Naive B cell (primary cell): ENCODE results near the gene RNF225. TPM values are rescaled to one million over a fixed set of nuclear protein-coding genes. Genes with fewer than 3 reads are reported as not detected.
"Not testable (repeated sequence)": the region's sequence is repeated elsewhere in the genome, so short reads cannot be mapped to it uniquely, and the experiment has no call there.

ENCODE experiments used
- ATAC-seq, 2 donors: fragments of 150-1000 bp; cut with Tn5 transposase; 2 replicates each; pipeline ENCODE4 v1.10.0; 2021; ENCODE audit warnings: low read depth in 2 of 2, mild to moderate bottlenecking in 2 of 2, moderate library complexity in 2 of 2
- DNase-seq: peaks from one replicate; pipeline ENCODE4 v3.0.0; 2022
- H3K27ac Mint-ChIP-seq, 6 donors: one replicate each; pipeline ENCODE4 v1.8.0; 2020 to 2022; ENCODE audit warnings: mild to moderate bottlenecking in 6 of 6, mixed read lengths in 6 of 6, moderate library complexity in 5 of 6, inconsistent platforms in 2 of 6
- H3K27me3 Mint-ChIP-seq, 3 donors: one replicate each; pipeline ENCODE4 v1.8.0; 2021 to 2022; ENCODE audit warnings: mixed read lengths in 3 of 3, mild to moderate bottlenecking in 1 of 3
- H3K36me3 Mint-ChIP-seq, 2 donors: one replicate each; pipeline ENCODE4 v1.8.0; 2020 to 2022; ENCODE audit warnings: mixed read lengths in 2 of 2, inconsistent platforms in 1 of 2, mild to moderate bottlenecking in 1 of 2
- H3K4me1 Mint-ChIP-seq, 3 donors: one replicate each; pipeline ENCODE4 v1.8.0; 2020 to 2022; ENCODE audit warnings: mixed read lengths in 3 of 3, inconsistent platforms in 1 of 3, mild to moderate bottlenecking in 1 of 3, moderate library complexity in 1 of 3
- H3K4me3 Mint-ChIP-seq, 8 donors: one replicate each; pipeline ENCODE4 v1.8.0; 2020 to 2022; ENCODE audit warnings: mild to moderate bottlenecking in 8 of 8, mixed read lengths in 8 of 8, moderate library complexity in 8 of 8, inconsistent platforms in 2 of 8
- H3K9me3 Mint-ChIP-seq, 7 donors: one replicate each; pipeline ENCODE4 v1.8.0; 2020 to 2022; ENCODE audit warnings: mixed read lengths in 7 of 7, mild to moderate bottlenecking in 5 of 7, inconsistent platforms in 2 of 7, moderate library complexity in 1 of 7
- polyA plus RNA-seq, 6 donors: library from polyadenylated mRNA; unstranded; fragments of 300-500 nt; fragmentation: Illumina TruSeq; gene quantifications; one replicate each; pipeline ENCODE4 v1.2.3, GENCODE V29; 2021; ENCODE audit warnings: low read depth in 6 of 6

Gene RNF225
- polyA plus RNA-seq, 6 donors from 2014 or later, result not detected

- Mint-ChIP-seq H3K4me3 (peak overlapping the region in 7 of 8 donors; percentile 42 to 93 (median 62)), H3K9me3 (no peaks in the 10 kb centered on the region), H3K4me1 (peaks cover 13 to 19% (median 16%) of the 10 kb centered on the region in 3 donors), H3K36me3 (peaks cover under 1 to 2% of the 10 kb centered on the region in 2 donors), H3K27me3 (peaks cover 6 to 34% (median 23%) of the 10 kb centered on the region in 3 donors), H3K27ac (no peak overlapping the region)
- DNase-seq, result no peak
- ATAC-seq, result no peak
Measured at GRCh38 chr19:58399903-58400302, 4.4 kb downstream of the RNF225 start.

DNA sequence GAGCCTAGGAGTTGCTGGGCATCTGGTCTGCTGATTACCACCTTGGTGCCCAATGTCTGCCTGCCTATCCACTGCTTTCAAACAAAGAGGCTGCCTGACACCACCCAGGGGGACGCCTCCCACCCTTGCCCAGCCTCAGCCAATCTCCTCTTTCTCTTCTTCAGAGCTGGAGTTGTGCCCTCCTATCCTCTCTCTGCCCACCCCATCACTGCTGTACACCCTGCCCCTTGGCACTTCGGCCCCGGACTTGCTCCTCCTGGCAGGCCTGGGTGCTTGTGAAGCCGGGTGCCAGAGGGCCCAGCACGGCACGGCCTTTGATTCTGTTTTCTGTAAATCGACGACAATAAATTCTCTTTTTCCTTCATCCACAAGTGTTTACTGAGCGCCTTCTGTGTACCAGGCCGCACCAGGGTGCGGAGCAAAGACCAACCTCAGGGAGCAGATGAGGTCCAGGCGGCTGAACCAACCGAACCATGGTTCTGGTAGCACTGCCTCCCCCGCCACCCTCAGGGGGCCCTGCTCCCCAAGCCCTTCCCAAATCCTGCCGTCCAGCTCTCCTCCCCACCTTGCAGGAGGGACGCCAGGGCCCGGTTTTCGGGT lies 5.0 kb downstream of the RNF225 start:
- peaks cover 13 to 19% (median 16%) of the 10 kb centered on the region in 3 donors for H3K4me1 Mint-ChIP-seq
- ATAC-seq (no peak), DNase-seq (no peak)
- no peaks in the 10 kb centered on the region for H3K9me3 Mint-ChIP-seq
- H3K27me3 Mint-ChIP-seq, result peaks cover 6 to 34% (median 22%) of the 10 kb centered on the region in 3 donors
- no peaks in the 10 kb centered on the region for H3K36me3 Mint-ChIP-seq
- peak overlapping the region in 5 of 6 donors; percentile 33 to 99 (median 90) for H3K27ac Mint-ChIP-seq
- peak overlapping the region; percentile 41 to 95 (median 90) for H3K4me3 Mint-ChIP-seq

- DNase-seq, result peak; percentile 99
- no peaks in the 10 kb centered on the region for H3K36me3 Mint-ChIP-seq
- peak overlapping the region; percentile 90 to 99 (median 98) for H3K27ac Mint-ChIP-seq
- H3K9me3 Mint-ChIP-seq, result no peaks in the 10 kb centered on the region
- ATAC-seq, result peak; percentile 94 to 96
- H3K4me3 Mint-ChIP-seq, result peak overlapping the region; percentile 79 to 95 (median 94)
- peaks cover 7 to 16% (median 13%) of the 10 kb centered on the region in 3 donors for H3K4me1 Mint-ChIP-seq
- H3K27me3 Mint-ChIP-seq, result peaks cover 6 to 28% (median 15%) of the 10 kb centered on the region in 3 donors
Measured at GRCh38 chr19:58400916-58401839, 5.7 kb downstream of the RNF225 start.

DNA sequence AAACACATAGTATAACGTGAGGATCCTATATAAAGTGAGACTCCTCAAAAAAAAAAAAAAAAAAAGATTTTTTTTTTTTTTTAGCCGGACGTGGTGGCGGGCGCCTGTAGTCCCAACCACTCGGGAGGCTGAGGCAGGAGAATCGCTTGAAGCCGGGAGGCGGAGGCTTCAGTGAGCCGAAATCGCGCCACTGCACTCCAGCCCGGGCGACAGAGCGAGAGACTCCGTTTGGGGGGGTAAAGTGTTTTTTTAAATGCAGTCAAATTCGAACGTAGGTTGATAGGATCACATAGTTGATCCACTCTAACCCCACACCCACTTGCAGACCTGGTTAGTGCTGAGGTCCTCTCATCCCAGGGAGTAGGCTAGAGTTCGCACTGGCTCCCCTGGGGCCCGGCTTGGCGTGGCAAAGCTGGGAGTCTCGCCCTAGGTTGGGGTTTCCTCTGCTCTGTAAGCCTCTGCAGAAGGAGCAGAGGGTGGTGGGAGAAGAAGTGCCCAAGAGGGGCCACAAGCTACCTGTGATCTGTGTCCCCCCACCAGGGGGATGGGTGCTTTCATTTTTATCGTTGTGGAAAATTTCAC lies 6.5 kb downstream of the RNF225 start:
- peaks cover 6 to 26% (median 14%) of the 10 kb centered on the region in 3 donors for H3K27me3 Mint-ChIP-seq
- H3K9me3 Mint-ChIP-seq, result no peaks in the 10 kb centered on the region
- DNase-seq (no peak), ATAC-seq (no peak)
- peak overlapping the region in 7 of 8 donors; percentile 9 to 95 (median 90) for H3K4me3 Mint-ChIP-seq
- peak overlapping the region in 4 of 6 donors; percentile 90 to 99 (median 98) for H3K27ac Mint-ChIP-seq
- peaks cover 11 to 23% (median 18%) of the 10 kb centered on the region in 3 donors for H3K4me1 Mint-ChIP-seq
- no peaks in the 10 kb centered on the region for H3K36me3 Mint-ChIP-seq

- H3K36me3 Mint-ChIP-seq, DNase-seq, H3K27ac Mint-ChIP-seq, H3K9me3 Mint-ChIP-seq, ATAC-seq: not testable (repeated sequence)
- peaks cover 29 to 38% (median 35%) of the 10 kb centered on the region in 3 donors for H3K4me1 Mint-ChIP-seq
- peaks cover 0 to 11% (median 6%) of the 10 kb centered on the region in 3 donors for H3K27me3 Mint-ChIP-seq
- peak overlapping the region in 1 of 8 donors; percentile 53 for H3K4me3 Mint-ChIP-seq
Measured at GRCh38 chr19:58403920-58404478, 8.5 kb downstream of the RNF225 start.

DNA sequence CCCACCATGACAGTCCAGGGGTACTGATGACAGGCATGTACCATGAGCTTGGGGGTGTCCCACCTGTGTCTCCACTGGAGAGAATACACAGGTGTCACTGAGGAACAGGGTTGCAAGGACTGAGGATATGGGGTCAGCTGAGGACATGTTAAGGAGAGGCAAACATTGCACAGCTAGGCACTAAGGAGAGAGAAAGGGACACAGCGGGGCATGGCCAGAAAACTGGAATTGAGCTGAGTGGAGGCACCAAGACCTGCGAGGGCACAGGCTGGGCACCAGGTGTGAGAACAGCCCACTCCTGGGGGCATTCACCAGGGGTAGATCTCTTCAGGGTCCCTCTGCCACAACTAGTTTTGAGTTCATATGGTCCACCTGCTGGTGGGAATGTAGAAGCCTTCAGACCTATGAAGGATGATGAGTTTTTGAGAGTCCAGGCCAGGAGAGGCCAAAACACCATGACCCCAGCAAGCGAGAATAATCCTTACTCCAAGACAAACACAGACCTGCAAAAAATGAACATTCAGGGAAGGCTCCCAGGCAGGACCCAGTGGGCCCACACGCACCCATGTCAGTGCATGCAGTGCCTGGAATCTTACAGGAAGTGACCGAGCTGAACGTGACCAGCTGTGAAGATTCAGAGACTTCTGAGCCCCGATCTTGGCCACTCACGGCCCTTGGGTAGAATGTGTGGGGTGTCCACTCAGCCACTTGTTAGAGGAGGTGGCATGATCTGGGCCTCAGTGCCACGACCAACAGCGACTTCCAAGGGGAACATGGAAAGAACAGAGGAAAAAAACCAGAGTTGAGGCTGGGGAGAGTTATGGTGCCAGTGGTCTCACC lies 11.6 kb downstream of the RNF225 start:
- no peak for ATAC-seq
- H3K4me3 Mint-ChIP-seq, result peak overlapping the region; percentile 92 to 98 (median 98)
- DNase-seq, result no peak
- peak overlapping the region; percentile 93 to 99 (median 96) for H3K27ac Mint-ChIP-seq
- no peaks in the 10 kb centered on the region for H3K27me3 Mint-ChIP-seq
- H3K4me1 Mint-ChIP-seq, result peaks cover 30 to 32% (median 31%) of the 10 kb centered on the region in 3 donors
- no peaks in the 10 kb centered on the region for H3K9me3 Mint-ChIP-seq
- H3K36me3 Mint-ChIP-seq, result no peaks in the 10 kb centered on the region

DNA sequence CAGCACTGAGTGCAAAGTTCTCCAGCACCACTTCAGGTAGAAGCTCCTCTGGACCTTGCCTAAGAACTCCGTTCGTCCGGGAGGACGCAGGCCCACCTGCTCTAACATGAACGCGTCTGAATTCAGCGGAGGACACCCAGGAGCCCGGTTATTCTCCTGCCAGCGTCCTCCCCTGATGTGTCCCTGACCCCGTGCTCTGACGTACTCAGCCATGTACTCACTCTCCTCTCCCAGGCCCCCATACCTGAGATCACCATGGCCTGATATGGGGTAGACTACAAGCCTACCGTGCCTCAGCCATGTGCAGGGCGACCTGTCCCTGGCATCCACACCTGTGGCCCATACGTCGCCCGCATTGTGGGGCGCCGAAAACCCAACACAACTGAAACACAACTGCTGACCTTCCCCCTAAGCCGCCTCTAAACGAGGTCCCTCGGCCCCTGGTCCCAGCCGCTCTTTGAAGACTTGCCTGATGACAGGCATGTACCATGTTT lies 12.2 kb downstream of the RNF225 start:
- Mint-ChIP-seq H3K4me1 (peaks cover 30 to 32% (median 31%) of the 10 kb centered on the region in 3 donors), H3K36me3 (peaks cover 0 to 3% of the 10 kb centered on the region in 2 donors)

DNA sequence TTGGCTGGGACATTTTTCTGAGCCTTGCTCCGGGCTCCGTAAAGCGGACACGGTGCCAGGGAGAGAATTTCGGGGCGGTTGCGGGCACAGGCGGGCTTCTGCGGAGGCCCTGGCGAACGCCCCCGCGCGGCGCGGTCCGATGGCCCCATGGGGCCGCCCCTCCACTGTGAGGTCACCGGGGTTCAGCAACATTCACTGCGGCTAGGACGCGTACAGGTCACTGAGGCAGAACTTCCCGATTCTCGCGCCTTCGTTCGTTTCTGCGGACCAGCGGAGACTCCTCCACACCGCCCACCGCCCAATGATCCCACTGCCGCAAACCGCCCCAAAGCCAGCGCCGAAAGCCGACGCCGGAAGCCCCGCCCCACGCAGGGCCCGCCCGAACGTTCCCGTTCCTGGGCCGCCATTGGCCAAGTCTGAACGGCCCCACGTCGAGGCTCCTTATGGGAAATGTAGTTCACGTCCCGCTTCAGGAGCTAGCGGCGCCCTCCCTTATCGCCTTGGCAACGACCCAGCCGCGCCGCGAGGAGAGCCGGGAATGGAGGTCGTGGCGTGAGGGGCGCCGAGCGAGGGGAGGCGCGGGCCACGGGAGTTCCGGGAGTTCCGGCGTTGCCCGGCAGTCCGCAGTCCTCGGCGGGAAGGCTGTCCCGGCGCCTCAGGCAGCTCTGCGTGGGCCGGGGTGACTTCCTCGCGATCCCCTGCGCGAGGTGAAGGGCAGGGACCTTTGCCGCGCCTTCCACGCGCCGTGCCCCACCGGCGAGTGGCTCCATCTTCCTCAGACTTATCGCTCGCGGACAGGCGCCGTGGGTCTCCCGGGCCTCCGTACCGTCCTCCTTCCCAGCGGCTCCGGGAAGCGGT lies 12.9 kb downstream of the RNF225 start, which contains the start of gene ZNF584:
ZNF584 (plus strand) TSS at position 498 of the 858 bp plus-strand sequence. CDS start 499 bp downstream, outside the sequence.
- peaks cover 0 to 8% of the 10 kb centered on the region in 2 donors for H3K36me3 Mint-ChIP-seq
- no peaks in the 10 kb centered on the region for H3K27me3 Mint-ChIP-seq
- ATAC-seq (peak; percentile 91 to 92), DNase-seq (peak; percentile 95)
- peak within 1 kb of the TSS; percentile 96 to 99 (median 98) for H3K27ac Mint-ChIP-seq
- H3K4me3 Mint-ChIP-seq, result peak within 1 kb of the TSS; percentile 92 to 98 (median 98)
- peaks cover 30 to 33% (median 32%) of the 10 kb centered on the region in 3 donors for H3K4me1 Mint-ChIP-seq
- no peaks in the 10 kb centered on the region for H3K9me3 Mint-ChIP-seq

More for the DNA sequence above, 12.2 kb downstream of the RNF225 start:
- no peaks in the 10 kb centered on the region for H3K9me3 Mint-ChIP-seq
- H3K27me3 Mint-ChIP-seq, result no peaks in the 10 kb centered on the region
- peak in 1 of 2 donors; percentile 2 for ATAC-seq
- peak overlapping the region; percentile 96 to 99 (median 98) for H3K27ac Mint-ChIP-seq
- peak overlapping the region; percentile 92 to 98 (median 98) for H3K4me3 Mint-ChIP-seq
- no peak for DNase-seq

- ATAC-seq (no peak), DNase-seq (no peak)
- Mint-ChIP-seq H3K27me3 (no peaks in the 10 kb centered on the region), H3K9me3 (no peaks in the 10 kb centered on the region), H3K27ac (peak overlapping the region in 5 of 6 donors; percentile 29 to 96 (median 80)), H3K36me3 (peaks cover 0 to 8% of the 10 kb centered on the region in 2 donors), H3K4me3 (peak overlapping the region; percentile 92 to 98 (median 98)), H3K4me1 (peaks cover 30 to 33% (median 32%) of the 10 kb centered on the region in 3 donors)
Measured at GRCh38 chr19:58409010-58409790, 13.7 kb downstream of the RNF225 start.

DNA sequence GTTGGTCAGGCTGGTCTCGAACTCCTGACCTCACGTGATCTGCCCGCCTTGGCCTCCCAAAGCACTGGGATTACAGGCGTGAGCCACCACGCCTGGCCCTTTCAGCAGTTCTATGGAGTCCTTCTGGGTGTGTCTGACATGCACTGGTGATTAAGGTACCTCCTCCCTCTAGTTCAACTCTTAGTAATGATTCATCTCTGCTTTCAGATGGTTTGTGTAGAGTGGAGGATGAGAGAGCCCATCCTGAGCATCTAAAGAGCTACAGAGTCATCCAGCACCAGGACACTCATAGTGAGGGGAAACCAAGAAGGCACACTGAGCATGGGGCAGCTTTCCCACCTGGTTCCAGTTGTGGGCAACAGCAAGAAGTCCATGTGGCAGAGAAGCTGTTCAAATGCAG lies 21.1 kb downstream of the RNF225 start:
- Mint-ChIP-seq H3K27ac (no peak overlapping the region), H3K4me1 (peaks cover 0 to 2% (median 0%) of the 10 kb centered on the region in 3 donors), H3K27me3 (no peaks in the 10 kb centered on the region), H3K36me3 (peaks cover 20 to 32% of the 10 kb centered on the region in 2 donors), H3K9me3 (no peaks in the 10 kb centered on the region), H3K4me3 (peak overlapping the region in 1 of 8 donors; percentile 16)
- DNase-seq (no peak), ATAC-seq (no peak)

DNA sequence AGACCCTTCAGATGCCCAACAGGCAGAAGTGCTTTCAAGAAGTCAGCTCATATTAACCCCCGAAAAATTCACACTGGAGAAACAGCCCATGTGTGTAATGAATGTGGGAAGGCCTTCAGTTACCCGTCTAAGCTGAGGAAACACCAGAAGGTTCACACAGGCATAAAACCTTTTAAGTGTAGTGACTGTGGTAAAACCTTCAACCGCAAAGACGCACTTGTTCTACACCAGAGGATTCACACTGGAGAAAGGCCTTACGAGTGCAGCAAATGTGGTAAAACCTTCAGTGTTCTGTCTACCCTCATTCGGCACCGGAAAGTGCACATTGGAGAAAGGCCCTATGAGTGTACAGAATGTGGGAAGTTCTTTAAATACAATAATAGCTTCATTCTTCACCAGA lies 21.6 kb downstream of the RNF225 start:
- peaks cover 20 to 32% of the 10 kb centered on the region in 2 donors for H3K36me3 Mint-ChIP-seq
- DNase-seq, result no peak
- H3K4me3 Mint-ChIP-seq, result no peak overlapping the region
- no peak overlapping the region for H3K27ac Mint-ChIP-seq
- no peak for ATAC-seq
- peaks cover 0 to 2% (median 0%) of the 10 kb centered on the region in 3 donors for H3K4me1 Mint-ChIP-seq
- H3K9me3 Mint-ChIP-seq, result no peaks in the 10 kb centered on the region
- no peaks in the 10 kb centered on the region for H3K27me3 Mint-ChIP-seq
